Ammon's horn (tissue), 1 donor: ENCODE data around the gene ABCF1.

Experiments used
- DNase-seq: peaks from one replicate; pipeline ENCODE4 v3.0.0-alpha.2; 2016; ENCODE audit warnings: low spot score

The ABCF1 gene

GRCh38 chr6:30601815-30602641, 30.8 kb downstream of the ABCF1 start:
- no peak for DNase-seq

- no peak for DNase-seq
Observed at GRCh38 chr6:30603961-30604360, 32.7 kb downstream of the ABCF1 start.

- no peak for DNase-seq
Observed at GRCh38 chr6:30610065-30610464, 38.8 kb downstream of the ABCF1 start.

GRCh38 chr6:30611150-30611855, 40.1 kb downstream of the ABCF1 start:
- no peak for DNase-seq

- DNase-seq: no peak
Observed at GRCh38 chr6:30611856-30612194, 40.6 kb downstream of the ABCF1 start.

GRCh38 chr6:30612213-30612612, 41.0 kb downstream of the ABCF1 start:
- no peak for DNase-seq

- no peak for DNase-seq
Observed at GRCh38 chr6:30612687-30613248, 41.5 kb downstream of the ABCF1 start.

- DNase-seq: no peak
Observed at GRCh38 chr6:30613251-30614043, 42.2 kb downstream of the ABCF1 start.

GRCh38 chr6:30614044-30614842, 43.0 kb downstream of the ABCF1 start:
- DNase-seq: peak; percentile 42

GRCh38 chr6:30614843-30615218, 43.6 kb downstream of the ABCF1 start:
- peak; percentile 99 for DNase-seq

GRCh38 chr6:30615219-30615957, 44.1 kb downstream of the ABCF1 start:
- DNase-seq: peak; percentile 66

- peak; percentile 41 for DNase-seq
Observed at GRCh38 chr6:30615958-30616810, 44.9 kb downstream of the ABCF1 start.

- peak; percentile 100 for DNase-seq
Observed at GRCh38 chr6:30616811-30617564, 45.7 kb downstream of the ABCF1 start, which contains the start of gene PPP1R10. PPP1R10 (minus strand) TSS chr6:30617243; CDS start chr6:30609944, 7,299 bp downstream.

GRCh38 chr6:30617565-30618269, 46.5 kb downstream of the ABCF1 start, which contains the start of gene MRPS18B:
MRPS18B (plus strand) TSS chr6:30617840; CDS start chr6:30617866, 26 bp downstream.
- peak; percentile 99 for DNase-seq

- no peak for DNase-seq
Observed at GRCh38 chr6:30618270-30618797, 47.1 kb downstream of the ABCF1 start.

- no peak for DNase-seq
Observed at GRCh38 chr6:30619561-30619960, 48.3 kb downstream of the ABCF1 start.

GRCh38 chr6:30625511-30625910, 54.3 kb downstream of the ABCF1 start:
- no peak for DNase-seq
